KMS-11 (cell line): ENCODE data around the gene ATP1A4.

Experiments used
- H2AFZ ChIP-seq: fragments of 200-600 bp; sonication (generic); 2 replicates; pipeline ENCODE4 v1.6.1; 2016; ENCODE audit warnings: antibody characterized with exemption, mixed run types, low read depth
- H3K27ac ChIP-seq: fragments of 200-600 bp; sonication (generic); 2 replicates; pipeline ENCODE4 v1.6.1; 2016; ENCODE audit warnings: mild to moderate bottlenecking, mixed run types
- H3K27me3 ChIP-seq: fragments of 200-600 bp; sonication (generic); 2 replicates; pipeline ENCODE4 v1.6.1; 2017; ENCODE audit warnings: mild to moderate bottlenecking, low read depth, mixed run types, moderate library complexity; ENCODE audit not compliant: insufficient read depth
- H3K36me3 ChIP-seq: fragments of 200-600 bp; sonication (generic); 2 replicates; pipeline ENCODE4 v1.6.1; 2017; ENCODE audit warnings: mild to moderate bottlenecking, mixed run types; ENCODE audit not compliant: insufficient read depth
- H3K4me1 ChIP-seq: fragments of 200-600 bp; sonication (generic); 2 replicates; pipeline ENCODE4 v1.6.1; 2016; ENCODE audit warnings: mild to moderate bottlenecking, low read depth, mixed run types; ENCODE audit not compliant: poor library complexity, severe bottlenecking
- H3K4me2 ChIP-seq: fragments of 200-600 bp; sonication (generic); 2 replicates; pipeline ENCODE4 v1.7.0; 2016; ENCODE audit warnings: mild to moderate bottlenecking, mixed run types
- H3K4me3 ChIP-seq: fragments of 200-600 bp; sonication (generic); IDR thresholded peaks from 2 replicates; pipeline ENCODE4 v1.6.1; 2017; ENCODE audit warnings: low read depth, low read length, mixed read lengths; ENCODE audit not compliant: insufficient read depth
- H3K79me2 ChIP-seq: fragments of 200-600 bp; sonication (generic); 2 replicates; pipeline ENCODE4 v1.6.1; 2016; ENCODE audit warnings: low read depth, mixed run types; ENCODE audit not compliant: insufficient read depth
- H3K9ac ChIP-seq: fragments of 200-600 bp; sonication (generic); 2 replicates; pipeline ENCODE4 v1.6.1; 2016; ENCODE audit warnings: mild to moderate bottlenecking, mixed run types
- H4K20me1 ChIP-seq: fragments of 200-600 bp; sonication (generic); 2 replicates; pipeline ENCODE4 v1.6.1; 2016; ENCODE audit warnings: mild to moderate bottlenecking, mixed run types; ENCODE audit not compliant: insufficient read depth
- CTCF ChIP-seq: fragments of 200-600 bp; sonication (generic); conservative IDR thresholded peaks from 2 replicates; pipeline ENCODE4 v1.6.1; 2017; ENCODE audit warnings: low read depth, mild to moderate bottlenecking, antibody characterized with exemption, low read length, moderate library complexity, mixed read lengths

The ATP1A4 gene

GRCh38 chr1:160116283-160117147, 34.9 kb upstream of the ATP1A4 start:
- H3K4me3 ChIP-seq: no peak overlapping the region
- H3K4me2 ChIP-seq: no peak overlapping the region

GRCh38 chr1:160117300-160117699, 34.1 kb upstream of the ATP1A4 start:
- Histone ChIP-seq H3K4me2 (no peak overlapping the region), H4K20me1 (no peaks in the 10 kb centered on the region), H3K79me2 (no peaks in the 10 kb centered on the region), H3K27ac (no peak overlapping the region), H3K4me3 (no peak overlapping the region), H3K9ac (no peak overlapping the region), H3K27me3 (no peaks in the 10 kb centered on the region), H2AFZ (no peak overlapping the region), H3K4me1 (no peaks in the 10 kb centered on the region), H3K36me3 (no peaks in the 10 kb centered on the region)
- TF ChIP-seq CTCF: no peak

More at GRCh38 chr1:160116283-160117147, 34.9 kb upstream of the ATP1A4 start:
- no peaks in the 10 kb centered on the region for H3K27me3 ChIP-seq
- H3K79me2 ChIP-seq: no peaks in the 10 kb centered on the region
- no peaks in the 10 kb centered on the region for H4K20me1 ChIP-seq
- TF ChIP-seq CTCF: no peak
- no peak overlapping the region for H2AFZ ChIP-seq
- no peak overlapping the region for H3K27ac ChIP-seq
- H3K36me3 ChIP-seq: no peaks in the 10 kb centered on the region
- no peak overlapping the region for H3K9ac ChIP-seq
- H3K4me1 ChIP-seq: no peaks in the 10 kb centered on the region

DNA sequence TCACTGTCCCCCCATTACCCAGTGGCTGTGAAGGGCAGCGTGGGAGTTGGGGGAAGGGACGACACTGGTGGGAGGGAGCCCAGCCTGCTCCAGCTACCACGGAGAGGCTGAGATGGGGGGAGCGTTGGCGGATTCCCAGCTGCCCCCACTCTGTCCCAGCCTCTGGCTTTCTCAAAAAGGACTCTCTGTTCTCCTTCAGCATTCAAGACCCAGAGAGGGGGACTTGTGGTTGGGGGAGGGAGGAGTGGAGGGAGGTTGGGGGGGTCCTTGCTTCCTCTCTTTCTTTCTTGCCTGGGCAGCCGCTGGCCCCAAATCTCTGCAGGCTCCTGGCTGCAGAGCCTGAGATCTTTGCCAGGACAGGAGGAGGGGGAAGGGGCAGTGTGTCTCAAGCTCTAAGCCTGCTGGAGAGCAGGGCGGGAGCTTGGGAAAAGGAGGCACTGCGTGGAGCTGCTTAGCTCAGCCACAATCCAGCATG, 33.7 kb upstream of the ATP1A4 start:
- Histone ChIP-seq H3K27me3 (no peaks in the 10 kb centered on the region), H3K4me2 (no peak overlapping the region), H3K4me1 (no peaks in the 10 kb centered on the region), H3K36me3 (no peaks in the 10 kb centered on the region), H3K27ac (no peak overlapping the region), H2AFZ (no peak overlapping the region), H3K9ac (no peak overlapping the region), H3K79me2 (no peaks in the 10 kb centered on the region), H4K20me1 (no peaks in the 10 kb centered on the region), H3K4me3 (no peak overlapping the region)
- TF ChIP-seq CTCF: no peak

DNA sequence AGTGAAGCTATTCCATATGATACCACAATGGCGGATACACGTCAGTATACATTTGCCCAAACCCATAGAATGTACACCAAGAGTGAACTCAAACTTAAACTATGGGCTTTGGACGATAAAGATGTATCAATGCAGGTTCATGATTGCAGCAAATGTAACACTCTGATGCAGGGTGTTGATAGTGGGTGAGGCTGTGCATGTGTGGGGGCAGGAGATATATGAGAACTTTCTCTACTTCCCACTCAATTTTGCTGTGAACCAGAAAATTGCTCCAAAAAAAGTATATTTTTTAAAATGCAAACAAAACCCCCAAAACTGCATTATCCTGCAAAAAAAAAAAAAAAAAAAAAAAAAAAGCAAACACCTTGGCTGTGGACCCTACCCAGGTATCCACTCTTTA, 32.5 kb upstream of the ATP1A4 start:
- no peaks in the 10 kb centered on the region for H3K4me1 ChIP-seq
- no peak overlapping the region for H2AFZ ChIP-seq
- TF ChIP-seq CTCF: no peak
- no peak overlapping the region for H3K27ac ChIP-seq
- no peaks in the 10 kb centered on the region for H3K79me2 ChIP-seq
- no peaks in the 10 kb centered on the region for H3K27me3 ChIP-seq
- no peaks in the 10 kb centered on the region for H4K20me1 ChIP-seq
- no peak overlapping the region for H3K4me2 ChIP-seq
- no peak overlapping the region for H3K4me3 ChIP-seq
- H3K9ac ChIP-seq: no peak overlapping the region
- H3K36me3 ChIP-seq: no peaks in the 10 kb centered on the region
